GM12801 (cell line): Measurements from ENCODE around the gene MED23.

ENCODE experiments used
- TF ChIP-seq, protein P1 (sequence below): IDR thresholded peaks from one replicate; pipeline ENCODE4 v1.5.1; 2011; ENCODE audit warnings: control low read depth; ENCODE audit not compliant: insufficient read length; ENCODE audit errors: extremely low read depth

Gene MED23

GRCh38 chr6:131628726-131629125 is 684 bp upstream of the MED23 start:
- TF ChIP-seq, protein P1, sequence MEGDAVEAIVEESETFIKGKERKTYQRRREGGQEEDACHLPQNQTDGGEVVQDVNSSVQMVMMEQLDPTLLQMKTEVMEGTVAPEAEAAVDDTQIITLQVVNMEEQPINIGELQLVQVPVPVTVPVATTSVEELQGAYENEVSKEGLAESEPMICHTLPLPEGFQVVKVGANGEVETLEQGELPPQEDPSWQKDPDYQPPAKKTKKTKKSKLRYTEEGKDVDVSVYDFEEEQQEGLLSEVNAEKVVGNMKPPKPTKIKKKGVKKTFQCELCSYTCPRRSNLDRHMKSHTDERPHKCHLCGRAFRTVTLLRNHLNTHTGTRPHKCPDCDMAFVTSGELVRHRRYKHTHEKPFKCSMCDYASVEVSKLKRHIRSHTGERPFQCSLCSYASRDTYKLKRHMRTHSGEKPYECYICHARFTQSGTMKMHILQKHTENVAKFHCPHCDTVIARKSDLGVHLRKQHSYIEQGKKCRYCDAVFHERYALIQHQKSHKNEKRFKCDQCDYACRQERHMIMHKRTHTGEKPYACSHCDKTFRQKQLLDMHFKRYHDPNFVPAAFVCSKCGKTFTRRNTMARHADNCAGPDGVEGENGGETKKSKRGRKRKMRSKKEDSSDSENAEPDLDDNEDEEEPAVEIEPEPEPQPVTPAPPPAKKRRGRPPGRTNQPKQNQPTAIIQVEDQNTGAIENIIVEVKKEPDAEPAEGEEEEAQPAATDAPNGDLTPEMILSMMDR = no peak

- TF ChIP-seq, protein P1 = no peak
Observed at GRCh38 chr6:131615275-131615674, 12.8 kb downstream of the MED23 start.

GRCh38 chr6:131613296-131613925 is 14.6 kb downstream of the MED23 start:
- TF ChIP-seq, protein P1 = no peak

DNA sequence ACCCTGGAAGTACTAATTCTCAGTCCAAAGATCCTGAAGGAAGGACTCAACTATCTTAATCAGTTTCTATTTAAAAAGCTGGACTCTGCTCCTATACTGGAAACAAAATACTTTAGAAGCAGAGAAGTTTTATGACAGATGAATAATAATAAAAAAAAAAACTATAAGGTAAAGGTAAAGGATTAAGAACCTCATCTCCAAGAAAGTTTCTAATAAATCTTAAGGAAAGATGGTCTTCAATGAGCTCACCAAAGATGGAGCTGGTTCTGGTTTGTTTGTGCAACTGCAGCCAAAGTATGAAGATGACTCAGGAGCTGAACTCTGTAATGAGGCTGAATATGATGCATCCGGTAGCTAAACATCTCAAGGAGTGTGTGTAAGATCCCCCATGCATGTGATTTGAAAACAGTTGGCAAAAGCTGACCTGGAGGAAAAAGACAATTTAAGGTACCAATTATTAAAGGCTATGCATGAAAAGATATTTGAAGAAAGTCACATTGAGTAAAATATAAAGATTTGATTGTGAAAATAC is 25.2 kb downstream of the MED23 start:
- TF ChIP-seq, protein P1 = no peak

GRCh38 chr6:131600716-131601115 is 27.3 kb downstream of the MED23 start:
- TF ChIP-seq, protein P1 = no peak

GRCh38 chr6:131597446-131597845 is 30.6 kb downstream of the MED23 start:
- TF ChIP-seq, protein P1 = no peak

DNA sequence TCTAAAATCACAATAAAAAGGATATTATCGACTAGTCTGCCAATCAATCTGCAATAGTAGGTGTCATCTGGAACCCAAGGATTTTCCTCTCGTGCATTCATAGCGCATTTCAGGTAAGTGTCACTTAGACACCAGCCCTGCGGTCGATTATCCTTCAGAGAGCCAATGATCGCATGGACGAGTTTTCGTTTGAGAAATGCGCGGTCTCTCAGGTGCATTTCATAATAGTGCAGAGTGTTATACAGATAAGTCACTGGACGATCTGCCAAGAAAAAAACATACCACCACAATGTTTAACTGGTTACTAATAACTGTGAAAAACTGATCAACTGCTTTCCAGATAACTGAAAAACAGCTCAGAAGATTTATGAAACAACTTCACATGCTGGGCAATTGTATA is 34.0 kb downstream of the MED23 start:
- TF ChIP-seq, protein P1 = no peak
